ENCODE results near the gene CYP17A1.

GRCh38 chr10:102819054-102819453 is 18.2 kb downstream of the CYP17A1 start:
- TF ChIP-seq EP300 (IDR thresholded peaks at IDR 0.05) (no peak), CTCF (IDR thresholded peaks at IDR 0.05) (no peak)
